HG02763 (cell line): ENCODE measurements around the gene TMEM130.
"Not testable (repeated sequence)": the region's sequence is repeated elsewhere in the genome, so short reads cannot be mapped to it uniquely, and the experiment has no call there.

Experiments used
- ATAC-seq: cut with Tn5 transposase; IDR thresholded peaks from one replicate; pipeline ENCODE4 v1.9.1; 2021; ENCODE audit warnings: mild to moderate bottlenecking, moderate library complexity; ENCODE audit not compliant: unreplicated experiment

The TMEM130 gene

GRCh38 chr7:98842552-98842951 is 27.3 kb downstream of the TMEM130 start:
- not testable (repeated sequence) for ATAC-seq

- ATAC-seq = no peak
These were observed 28.4 kb downstream of the TMEM130 start for GRCh38 chr7:98841179-98841997.

GRCh38 chr7:98840722-98841121 is 29.1 kb downstream of the TMEM130 start:
- ATAC-seq = no peak

GRCh38 chr7:98840096-98840495 is 29.7 kb downstream of the TMEM130 start:
- ATAC-seq = no peak

GRCh38 chr7:98837630-98837972 is 32.2 kb downstream of the TMEM130 start:
- no peak for ATAC-seq

GRCh38 chr7:98836811-98837629 is 32.8 kb downstream of the TMEM130 start:
- ATAC-seq = no peak

- no peak for ATAC-seq
These were observed 34.9 kb downstream of the TMEM130 start for GRCh38 chr7:98834949-98835348.

GRCh38 chr7:98833022-98833421 is 36.8 kb downstream of the TMEM130 start:
- no peak for ATAC-seq

GRCh38 chr7:98831641-98832221 is 38.1 kb downstream of the TMEM130 start:
- ATAC-seq = no peak

GRCh38 chr7:98830972-98831548 is 38.8 kb downstream of the TMEM130 start:
- ATAC-seq = no peak

- ATAC-seq = no peak
These were observed 41.4 kb downstream of the TMEM130 start for GRCh38 chr7:98828368-98828767.

- no peak for ATAC-seq
These were observed 42.6 kb downstream of the TMEM130 start for GRCh38 chr7:98827258-98827657.

GRCh38 chr7:98826811-98827231 is 43.0 kb downstream of the TMEM130 start:
- ATAC-seq = no peak

GRCh38 chr7:98826387-98826786 is 43.4 kb downstream of the TMEM130 start:
- no peak for ATAC-seq

- no peak for ATAC-seq
These were observed 46.6 kb downstream of the TMEM130 start for GRCh38 chr7:98823226-98823625.

GRCh38 chr7:98821348-98821747 is 48.5 kb downstream of the TMEM130 start:
- ATAC-seq = no peak

GRCh38 chr7:98816967-98817710 is 52.7 kb downstream of the TMEM130 start:
- ATAC-seq = no peak

- ATAC-seq = no peak
These were observed 53.6 kb downstream of the TMEM130 start for GRCh38 chr7:98816241-98816640.

- no peak for ATAC-seq
These were observed 54.5 kb downstream of the TMEM130 start for GRCh38 chr7:98815313-98815712.

- no peak for ATAC-seq
These were observed 58.5 kb downstream of the TMEM130 start for GRCh38 chr7:98811299-98811698.
